Keratinocyte (primary cell): Measurements from ENCODE around the gene MICALL2. TPM values are rescaled to one million over a fixed set of nuclear protein-coding genes. Genes with fewer than 3 reads are reported as not detected.

Source experiments
- DNase-seq: peaks from one replicate; pipeline ENCODE4 v3.0.0-alpha.2; 2011; ENCODE audit warnings: low read depth, missing footprints, low spot score
- FAIRE-seq: peaks from 2 replicates; lab custom pipeline; 2011; peaks lifted over from hg19 to GRCh38; lab: Jason Lieb, UNC
- H2AFZ ChIP-seq: 2 replicates; pipeline ENCODE4 v1.6.0; 2012; ENCODE audit warnings: low read length, control low read depth, inconsistent platforms; ENCODE audit not compliant: control insufficient read depth
- H3K27ac ChIP-seq: 2 replicates; pipeline ENCODE4 v1.5.1; 2011; ENCODE audit warnings: low read length; ENCODE audit not compliant: control insufficient read depth, insufficient read depth
- H3K27me3 ChIP-seq: 3 replicates; pipeline ENCODE4 v1.6.0; 2011; ENCODE audit warnings: low read length; ENCODE audit not compliant: control insufficient read depth, insufficient read depth; ENCODE audit errors: extremely low read depth
- H3K36me3 ChIP-seq, 2 experiments: 2 replicates in 1 of 2; 3 replicates in 1 of 2; pipeline ENCODE4 v1.5.1; 2011; ENCODE audit warnings: low read length in 2 of 2, mild to moderate bottlenecking in 1 of 2; ENCODE audit not compliant: control insufficient read depth in 2 of 2, insufficient read depth in 2 of 2; ENCODE audit errors: extremely low read depth in 1 of 2
- H3K4me1 ChIP-seq: 3 replicates; pipeline ENCODE4 v1.5.1; 2011; ENCODE audit warnings: low read length; ENCODE audit not compliant: control insufficient read depth, insufficient read depth; ENCODE audit errors: extremely low read depth
- H3K4me2 ChIP-seq: 3 replicates; pipeline ENCODE4 v1.6.0; 2011; ENCODE audit warnings: low read depth, low read length; ENCODE audit not compliant: control insufficient read depth, insufficient read depth; ENCODE audit errors: extremely low read depth
- H3K4me3 ChIP-seq, 3 experiments: fragments of 200-600 bp in 1 of 3; sonication (generic) in 1 of 3; 2 replicates in 2 of 3; 3 replicates in 1 of 3; pipeline ENCODE4 v1.5.1; 2011 to 2016; ENCODE audit warnings: low read length in 3 of 3, mild to moderate bottlenecking in 3 of 3, control low read depth in 2 of 3, inconsistent platforms in 1 of 3, low read depth in 1 of 3, mixed read lengths in 1 of 3, mixed run types in 1 of 3, moderate library complexity in 1 of 3; ENCODE audit not compliant: control insufficient read depth in 2 of 3, insufficient read depth in 2 of 3; ENCODE audit errors: extremely low read depth in 1 of 3
- H3K79me2 ChIP-seq: 2 replicates; pipeline ENCODE4 v1.6.0; 2012; ENCODE audit warnings: low read length; ENCODE audit not compliant: control insufficient read depth, insufficient read depth
- H3K9ac ChIP-seq: 3 replicates; pipeline ENCODE4 v1.6.0; 2011; ENCODE audit warnings: low read length; ENCODE audit not compliant: control insufficient read depth, insufficient read depth; ENCODE audit errors: extremely low read depth
- H3K9me1 ChIP-seq: 3 replicates; pipeline ENCODE4 v1.6.0; 2011; ENCODE audit warnings: low read length; ENCODE audit not compliant: control insufficient read depth, insufficient read depth; ENCODE audit errors: extremely low read depth
- H3K9me3 ChIP-seq: 2 replicates; pipeline ENCODE4 v1.5.1; 2012; ENCODE audit warnings: low read depth, low read length; ENCODE audit not compliant: control insufficient read depth
- H4K20me1 ChIP-seq: 3 replicates; pipeline ENCODE4 v1.6.0; 2011; ENCODE audit warnings: low read length; ENCODE audit not compliant: control insufficient read depth, insufficient read depth; ENCODE audit errors: extremely low read depth
- CTCF ChIP-seq, 3 experiments: IDR thresholded peaks in 1 of 3; conservative IDR thresholded peaks in 1 of 3; optimal IDR thresholded peaks in 1 of 3; 2 replicates in 2 of 3; 3 replicates in 1 of 3; pipeline versions ENCODE3 to v1.5.1; 2011; ENCODE audit warnings: low read length in 3 of 3, mild to moderate bottlenecking in 3 of 3, moderate library complexity in 2 of 3, control low read depth in 1 of 3, inconsistent platforms in 1 of 3; ENCODE audit not compliant: insufficient read depth in 2 of 3; ENCODE audit errors: extremely low read depth in 1 of 3
- EZH2 ChIP-seq: IDR thresholded peaks from one replicate; pipeline ENCODE4 v1.6.1; 2012; ENCODE audit warnings: inconsistent platforms, mild to moderate bottlenecking, low read length, moderate library complexity
- dilution Hi-C: fragments of 300-500 bp; cut with MboI; formaldehyde crosslinking; loops from one replicate; pipeline ENCODE4 v1.7.0; 2020; ENCODE audit warnings: low sequenced_read_pairs; ENCODE audit not compliant: extremely low pct_ligation_motif_present
- polyA plus RNA-seq, 5 experiments: library from polyadenylated mRNA; depleted of rRNA in 3 of 5; stranded (reverse) in 3 of 5; stranded (forward) in 1 of 5; unstranded in 1 of 5; fragments of >200 nt; gene quantifications; 1 replicate in 1 of 5; 2 replicates in 3 of 5; 3 replicates in 1 of 5; pipeline versions ENCODE4 v1.2.1 to v1.2.3, GENCODE V29; 2011 to 2012; ENCODE audit warnings: missing spikeins in 2 of 5, low read depth in 1 of 5, low replicate concordance in 1 of 5

The MICALL2 gene
- polyA plus RNA-seq, 1 donor (not counting 4 experiments of a cell fraction or from before 2014, with no cell fraction given): 10.4 TPM

GRCh38 chr7:1481300-1481699, 22.0 kb upstream of the MICALL2 start:
- TF ChIP-seq EZH2 (no peak), CTCF (optimal IDR thresholded peaks at IDR 0.05 in 1 of 3, IDR thresholded peaks at IDR 0.05 in 1 of 3, conservative IDR thresholded peaks at IDR 0.05 in 1 of 3; ENCODE audit: extremely low read depth in 1 of 3, insufficient read depth in 2 of 3, low read length in 3 of 3) (no peak)

DNA sequence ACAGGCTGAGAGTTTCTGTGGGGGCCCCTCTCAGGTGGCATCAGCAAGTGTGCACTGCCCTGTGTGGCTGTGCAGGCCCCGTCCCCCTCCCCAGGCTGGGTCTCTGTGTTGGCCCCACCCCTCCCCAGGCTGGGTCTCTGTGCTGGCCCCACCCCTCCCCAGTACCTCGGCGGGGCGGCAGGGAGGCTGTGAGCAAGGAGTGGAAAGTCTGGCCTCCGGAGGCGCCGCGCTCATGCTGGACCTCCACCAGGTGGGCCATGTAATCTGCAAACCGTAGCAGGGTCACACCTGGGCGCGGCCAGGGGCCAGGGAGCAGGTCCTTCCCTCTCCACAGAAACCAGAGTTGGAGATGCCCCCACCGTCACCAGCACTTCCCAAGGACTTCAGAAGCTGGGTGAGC, 21.4 kb upstream of the MICALL2 start:
- FAIRE-seq: no peak
- dilution Hi-C loops: no loop called here
- Histone ChIP-seq H3K4me1 (no peaks in the 10 kb centered on the region), H3K36me3 (peaks cover 16 to 32% of the 10 kb centered on the region in 2 experiments), H3K4me3 (no peak overlapping the region), H4K20me1 (no peaks in the 10 kb centered on the region), H3K9me1 (no peaks in the 10 kb centered on the region), H3K9ac (no peak overlapping the region), H3K27me3 (no peaks in the 10 kb centered on the region), H3K4me2 (no peak overlapping the region), H2AFZ (no peak overlapping the region), H3K27ac (no peak overlapping the region), H3K79me2 (no peaks in the 10 kb centered on the region), H3K9me3 (no peaks in the 10 kb centered on the region)
- no peak for DNase-seq
- TF ChIP-seq EZH2 (no peak), CTCF (optimal IDR thresholded peaks at IDR 0.05 in 1 of 3, IDR thresholded peaks at IDR 0.05 in 1 of 3, conservative IDR thresholded peaks at IDR 0.05 in 1 of 3; ENCODE audit: extremely low read depth in 1 of 3, insufficient read depth in 2 of 3, low read length in 3 of 3) (no peak)

More at GRCh38 chr7:1481300-1481699, 22.0 kb upstream of the MICALL2 start:
- H3K9me1 ChIP-seq: no peaks in the 10 kb centered on the region
- no peaks in the 10 kb centered on the region for H3K79me2 ChIP-seq
- no peak overlapping the region for H3K4me2 ChIP-seq
- FAIRE-seq (no peak), DNase-seq (no peak)
- H2AFZ ChIP-seq: no peak overlapping the region
- H3K4me1 ChIP-seq: no peaks in the 10 kb centered on the region
- no peaks in the 10 kb centered on the region for H3K27me3 ChIP-seq
- H4K20me1 ChIP-seq: no peaks in the 10 kb centered on the region
- peaks cover 16 to 32% of the 10 kb centered on the region in 2 experiments for H3K36me3 ChIP-seq
- H3K27ac ChIP-seq: no peak overlapping the region
- no peaks in the 10 kb centered on the region for H3K9me3 ChIP-seq
- dilution Hi-C loops: no loop called here
- no peak overlapping the region for H3K4me3 ChIP-seq
- no peak overlapping the region for H3K9ac ChIP-seq
